ENCODE measurements around the gene MVB12B.

MVB12B gene

DNA sequence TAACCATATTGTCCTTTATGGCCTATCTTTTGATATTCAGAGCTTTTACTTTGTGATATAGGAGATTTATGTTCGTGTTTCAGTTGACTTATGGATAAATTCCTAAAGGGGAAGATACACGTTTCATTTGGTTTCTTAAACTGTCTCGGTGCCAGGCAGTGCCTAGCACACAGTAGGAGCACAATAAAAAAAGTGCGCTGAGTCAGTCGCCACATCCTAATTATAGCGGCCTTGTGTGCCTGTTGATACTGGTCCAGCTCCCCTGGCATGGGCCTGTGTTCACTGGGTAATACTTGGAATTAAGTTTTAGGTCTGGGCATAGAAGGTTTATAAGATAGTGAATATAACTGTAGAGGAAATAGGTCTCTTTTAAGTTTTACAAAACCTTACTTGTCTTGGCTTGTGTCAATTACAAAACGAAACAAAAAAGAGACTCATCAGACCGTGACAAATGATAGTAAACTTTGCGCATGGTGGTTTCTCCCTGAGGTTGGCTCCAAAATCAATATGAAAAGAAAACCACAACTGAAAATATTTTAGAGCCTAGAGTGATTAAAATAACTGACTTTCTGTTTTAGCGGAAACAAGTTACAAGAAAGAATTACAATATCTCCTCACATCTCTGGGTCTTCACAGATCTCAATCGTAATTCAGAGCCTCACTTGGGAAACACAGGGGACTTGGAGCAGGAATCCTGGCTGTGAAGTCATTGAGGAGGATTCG lies 84.8 kb downstream of the MVB12B start:
- DNase-seq, result no peak

DNA sequence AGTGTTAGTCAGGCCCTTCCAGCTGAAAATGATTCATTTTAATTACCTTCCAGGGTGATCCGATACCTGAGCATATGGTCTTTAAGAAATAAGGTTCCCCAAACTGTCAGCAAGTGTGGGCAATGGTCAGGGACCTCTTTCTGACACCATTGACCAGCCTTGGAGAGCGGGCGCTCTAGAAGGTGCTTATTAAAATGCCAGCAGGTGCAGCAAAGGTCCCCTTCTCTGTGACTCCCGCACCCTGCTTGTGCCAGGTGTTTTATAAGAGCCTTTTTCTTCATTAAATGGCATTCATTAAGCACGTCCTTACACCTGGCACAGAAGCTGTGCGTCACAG lies 85.3 kb downstream of the MVB12B start:
- no peak for DNase-seq

DNA sequence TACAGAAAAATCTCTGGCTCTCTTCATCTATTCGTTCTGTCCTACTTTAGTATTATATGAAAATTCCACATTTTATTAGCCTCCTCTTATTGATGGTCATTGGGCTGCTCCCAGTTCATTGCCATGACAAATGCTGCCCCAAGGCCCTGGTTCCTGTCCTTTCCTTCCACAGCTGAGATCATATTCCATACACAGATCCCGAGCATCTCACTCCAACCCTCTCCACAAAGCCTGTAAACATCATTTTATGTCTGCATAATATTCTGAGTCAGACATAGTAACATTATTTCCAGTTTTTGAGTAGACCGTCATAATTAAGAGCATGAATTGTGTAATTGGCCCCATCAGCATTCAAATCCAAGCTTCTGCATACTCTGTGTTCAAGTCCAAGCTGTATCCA lies 86.3 kb downstream of the MVB12B start:
- DNase-seq, result no peak

DNA sequence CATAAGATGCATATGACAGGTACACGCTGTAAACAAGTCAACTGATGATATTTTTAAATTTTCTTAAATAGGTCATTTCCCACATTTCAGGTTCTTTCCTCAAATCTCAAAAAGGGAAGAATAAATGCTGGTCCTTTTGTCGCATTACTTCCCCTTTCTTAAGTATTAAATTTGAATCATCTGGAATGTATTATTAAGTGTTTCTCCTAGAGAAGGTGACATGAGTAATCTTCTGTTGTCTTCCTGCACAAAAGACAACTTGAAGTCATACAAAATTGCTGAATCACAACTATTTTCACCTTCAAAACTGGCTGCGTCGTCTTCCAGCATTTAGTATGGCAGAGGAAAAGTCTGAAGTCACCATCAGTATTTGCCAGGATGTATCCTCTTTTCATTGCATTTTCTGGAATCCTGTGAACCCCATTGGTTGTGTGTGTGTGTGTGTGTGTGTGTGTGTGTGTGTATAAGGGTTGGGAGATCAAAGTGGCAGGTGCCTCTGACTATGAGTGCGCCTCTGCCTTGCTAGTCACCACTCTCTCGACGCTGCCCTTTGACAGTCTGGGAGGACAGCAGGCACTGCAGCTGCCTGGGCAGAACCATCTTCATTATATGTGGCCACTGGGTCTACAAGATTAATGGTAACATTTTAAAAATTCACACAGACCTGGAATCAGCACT lies 86.9 kb downstream of the MVB12B start:
- no peak for DNase-seq

DNA sequence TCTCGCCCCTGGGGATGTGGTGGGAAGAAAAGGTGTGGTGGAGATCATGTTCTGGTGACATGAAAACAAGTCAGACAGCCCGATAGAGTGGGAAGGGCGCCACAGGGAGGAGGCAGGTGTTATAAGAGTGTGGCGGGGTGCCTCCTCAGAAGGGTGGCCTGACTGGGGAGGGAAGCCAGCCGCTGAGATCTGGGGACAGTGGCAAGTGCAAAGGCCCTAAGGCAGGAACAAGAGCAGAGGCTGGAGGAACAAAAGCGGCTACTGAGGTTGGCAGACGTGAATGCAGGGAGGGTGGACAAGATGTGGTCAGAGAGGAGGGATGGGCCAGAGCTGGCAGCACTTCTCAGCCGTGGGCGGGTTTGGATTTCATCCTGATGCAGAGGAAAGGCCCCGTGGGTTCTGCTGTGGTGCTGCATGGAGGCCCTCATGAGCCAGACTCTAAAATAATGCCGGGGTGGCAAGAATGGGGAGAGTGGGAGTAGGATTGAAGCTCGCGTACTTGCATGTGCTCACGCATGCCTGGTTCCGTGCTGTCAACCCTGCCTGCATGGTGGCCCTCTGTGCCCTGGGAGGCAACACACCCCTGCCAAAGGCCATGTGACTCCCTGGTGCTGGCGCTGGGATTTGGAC lies 89.2 kb downstream of the MVB12B start:
- no peak for DNase-seq

DNA sequence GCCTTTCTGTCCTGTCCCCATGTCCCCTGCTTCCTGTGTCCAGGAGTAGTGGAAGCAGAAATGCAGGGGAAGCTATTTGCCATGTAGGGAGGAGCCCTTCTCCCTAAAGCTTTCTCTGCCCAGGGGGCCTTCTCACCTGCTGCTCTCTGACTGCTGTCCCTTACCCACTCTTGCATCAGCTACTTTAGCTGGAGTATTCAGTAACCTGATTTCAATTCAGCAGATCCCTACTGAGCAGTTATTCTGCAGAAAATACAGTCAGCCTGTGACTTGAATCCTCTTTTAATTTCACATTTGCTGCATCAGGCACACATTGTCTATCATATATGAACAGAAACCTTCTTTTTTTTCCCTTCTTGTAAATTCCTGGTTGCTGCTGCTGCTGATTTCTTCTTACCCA lies 90.4 kb downstream of the MVB12B start:
- DNase-seq, result no peak

DNA sequence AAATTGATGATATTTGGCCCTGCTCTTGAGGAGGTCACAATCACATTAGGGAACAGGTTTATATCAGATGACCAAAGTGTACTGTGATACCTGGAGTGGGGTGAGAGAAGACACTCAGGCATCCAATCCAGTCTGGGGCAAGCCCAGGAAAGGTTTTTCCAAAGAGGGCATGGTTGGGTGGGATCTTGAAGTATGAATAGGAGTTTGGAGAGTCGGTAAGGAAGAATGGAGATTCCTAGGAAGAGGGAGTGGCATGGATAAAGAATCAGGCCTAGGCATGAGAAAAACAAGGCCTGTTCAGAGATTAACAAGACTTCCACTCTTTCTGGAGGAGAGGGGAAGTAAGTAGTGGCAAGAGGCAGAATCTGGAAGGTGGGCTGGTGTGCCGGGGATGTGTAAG lies 91.1 kb downstream of the MVB12B start:
- DNase-seq, result no peak

DNA sequence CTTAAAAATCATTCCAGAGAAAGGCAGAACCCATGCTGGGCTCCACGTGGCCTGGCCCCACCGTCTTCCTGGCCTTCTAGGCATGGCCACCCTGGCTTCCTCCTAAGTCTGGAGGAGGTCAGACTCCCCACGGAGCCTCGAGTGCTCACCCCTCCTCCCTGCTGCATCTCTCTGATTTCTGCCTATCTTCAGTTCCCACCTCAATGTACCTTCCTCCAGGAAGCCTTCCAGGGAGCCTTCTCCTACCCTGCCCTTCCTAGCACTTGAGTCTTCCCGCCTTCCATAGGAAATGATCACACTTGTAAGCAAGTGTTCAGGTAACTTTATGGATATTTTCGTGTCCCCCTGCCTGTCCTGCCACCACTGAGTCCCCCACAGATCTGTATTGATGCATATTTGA lies 92.0 kb downstream of the MVB12B start:
- DNase-seq, result no peak

DNA sequence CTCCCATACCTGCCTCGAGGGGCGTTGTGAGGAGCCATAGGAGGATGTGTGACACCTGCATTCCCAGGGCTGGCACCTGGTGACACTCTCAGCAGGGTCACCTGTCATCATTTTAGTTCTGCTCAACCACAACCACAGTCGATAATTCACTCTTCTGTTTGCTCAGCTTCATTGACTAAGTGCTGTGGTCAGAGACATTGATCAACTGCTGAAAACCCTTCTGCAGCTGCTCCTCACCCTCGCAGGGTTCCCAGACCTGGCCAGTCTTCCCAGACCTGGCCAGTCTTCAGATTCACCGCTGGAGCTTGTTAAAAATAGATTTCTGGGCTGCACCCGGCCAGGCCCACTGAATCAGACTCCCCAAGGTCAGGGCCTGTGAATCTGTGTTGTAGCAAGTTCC lies 92.8 kb downstream of the MVB12B start:
- no peak for DNase-seq

DNA sequence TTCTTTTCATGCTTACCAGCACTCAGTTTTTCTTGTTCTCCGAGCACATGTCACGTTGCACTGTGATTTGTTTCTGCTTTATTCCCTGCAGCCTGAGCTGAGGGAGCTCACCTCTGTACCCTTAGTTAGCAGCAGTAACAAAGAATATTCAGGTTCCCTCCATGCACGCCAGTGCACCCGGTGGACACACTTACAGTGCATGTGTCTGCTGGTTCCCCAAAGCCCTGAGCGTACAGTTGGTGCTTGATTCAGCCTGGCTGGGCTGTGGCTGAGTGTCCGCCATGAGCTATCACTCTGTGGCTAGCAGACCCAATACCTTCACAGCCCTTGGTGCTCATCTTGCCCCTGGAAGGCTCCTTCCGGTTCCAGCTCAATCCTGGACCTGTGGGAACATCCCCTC lies 93.5 kb downstream of the MVB12B start:
- DNase-seq, result no peak

DNA sequence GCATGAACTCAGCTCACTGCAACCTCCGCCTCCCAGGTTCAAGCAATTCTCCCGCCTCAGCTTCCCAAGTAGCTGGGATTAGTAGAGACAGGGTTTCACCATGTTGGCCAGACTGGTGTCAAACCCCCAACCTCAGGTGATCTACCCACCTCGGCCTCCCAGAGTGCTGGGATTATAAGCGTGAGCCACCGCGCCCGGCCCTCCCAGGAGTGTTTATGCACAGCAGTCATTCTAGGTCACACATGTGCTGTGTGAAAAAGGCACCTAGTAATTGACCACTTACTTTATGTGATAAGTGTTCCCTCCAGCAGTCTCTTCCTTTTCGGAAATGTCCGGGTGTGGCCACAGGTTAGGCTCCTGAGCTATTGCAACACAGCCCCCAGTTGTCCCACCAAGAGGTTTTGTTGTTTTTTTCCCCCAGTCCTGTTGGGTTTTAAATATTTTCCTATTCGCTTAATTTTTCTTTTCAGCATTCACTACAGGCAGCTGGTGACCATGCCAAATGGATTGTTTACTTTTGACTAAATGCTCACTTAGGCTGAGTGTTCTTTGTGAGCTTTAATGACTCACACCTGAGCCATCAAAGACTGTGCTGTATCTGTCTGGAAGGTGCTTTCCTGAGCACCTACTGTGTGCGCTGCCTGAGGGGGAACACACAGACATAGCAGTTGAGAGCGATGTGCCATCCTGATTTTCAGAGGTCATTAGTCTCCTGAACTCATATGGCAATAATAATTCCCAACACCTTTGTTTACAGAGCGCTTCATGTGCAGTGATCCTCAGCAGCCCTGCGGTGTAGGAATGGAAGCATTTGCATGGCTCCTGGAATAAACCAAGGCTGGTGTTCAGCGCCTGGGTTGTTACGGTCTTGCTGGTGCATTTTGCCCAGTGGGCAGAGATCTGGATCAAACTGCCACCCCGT lies 94.3 kb downstream of the MVB12B start:
- DNase-seq, result no peak

DNA sequence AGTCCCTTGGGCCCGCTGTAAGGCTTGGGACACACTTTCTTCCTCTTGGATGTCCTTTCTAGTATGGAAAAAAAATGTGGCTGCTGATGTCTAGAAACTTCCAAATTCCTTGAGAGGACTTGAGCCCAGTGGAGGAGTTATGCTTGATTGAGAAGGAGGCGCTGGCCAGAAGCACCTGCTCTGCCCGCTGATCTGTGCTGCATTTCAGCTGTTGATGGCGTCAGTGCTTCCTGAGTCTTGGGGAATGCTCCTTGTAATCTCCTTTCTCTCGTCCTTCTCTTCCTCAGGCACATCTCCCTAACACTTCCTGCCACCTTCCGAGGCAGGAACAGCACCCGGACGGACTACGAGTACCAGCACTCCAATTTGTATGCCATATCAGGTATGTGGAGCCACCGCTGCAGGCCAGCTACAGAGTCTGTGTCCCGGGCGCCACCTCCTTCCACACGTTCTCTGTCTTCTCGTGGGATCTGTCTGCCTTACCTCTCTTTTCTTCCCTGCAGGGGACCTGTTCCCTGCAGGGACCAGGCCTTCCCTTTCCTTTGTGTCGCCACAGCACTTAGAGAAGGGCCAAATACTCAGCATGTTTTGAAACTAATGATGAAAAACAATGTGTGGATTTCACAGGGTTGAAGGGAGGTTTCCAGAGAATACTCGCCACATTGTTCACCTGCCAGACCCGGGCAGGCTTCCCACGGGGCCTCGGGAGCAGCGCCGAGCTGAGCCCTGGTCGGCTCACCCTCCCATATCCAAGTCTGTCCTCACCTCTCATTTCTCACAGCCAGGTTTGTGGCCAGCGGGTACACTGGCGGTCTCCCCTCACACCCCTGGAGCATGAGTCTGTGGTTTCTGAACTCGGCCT lies 95.2 kb downstream of the MVB12B start:
- DNase-seq, result no peak

DNA sequence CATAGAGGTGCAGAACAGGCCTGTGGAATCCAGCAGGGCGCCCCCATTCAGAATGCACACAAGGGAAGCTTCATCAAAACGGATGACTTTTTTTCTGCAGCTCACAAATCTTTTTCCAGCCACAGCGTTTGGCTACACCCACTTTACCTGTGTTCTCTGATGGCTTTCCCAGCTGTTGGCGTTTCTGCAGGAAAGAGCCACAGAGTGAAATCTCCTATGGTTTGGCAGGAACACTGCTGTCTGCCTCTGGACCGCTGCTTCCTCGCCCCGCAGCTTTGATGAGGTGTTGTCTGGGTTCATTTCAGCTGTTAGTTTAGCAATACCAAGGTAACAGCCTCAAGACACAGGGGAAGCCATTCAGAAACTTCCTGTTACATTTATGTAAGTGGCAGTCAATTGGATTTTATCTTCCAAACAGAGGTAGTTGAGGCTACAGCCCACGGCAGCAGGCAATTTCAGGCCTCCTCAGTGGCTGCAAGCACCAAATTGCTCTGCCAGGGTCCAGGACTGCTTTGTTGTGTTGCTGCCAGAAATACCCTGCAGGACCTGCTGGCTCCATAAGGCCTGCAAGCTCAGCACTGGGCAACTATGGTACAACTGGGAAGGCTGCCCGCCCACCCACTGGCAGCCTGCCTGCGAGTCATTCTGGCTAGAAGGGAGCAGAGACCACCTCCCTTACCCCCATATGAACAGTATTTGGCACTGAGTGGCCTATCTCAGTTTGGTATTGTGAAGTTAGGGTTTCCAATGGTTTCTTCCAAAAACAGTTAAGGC lies 96.7 kb downstream of the MVB12B start:
- DNase-seq, result no peak

DNA sequence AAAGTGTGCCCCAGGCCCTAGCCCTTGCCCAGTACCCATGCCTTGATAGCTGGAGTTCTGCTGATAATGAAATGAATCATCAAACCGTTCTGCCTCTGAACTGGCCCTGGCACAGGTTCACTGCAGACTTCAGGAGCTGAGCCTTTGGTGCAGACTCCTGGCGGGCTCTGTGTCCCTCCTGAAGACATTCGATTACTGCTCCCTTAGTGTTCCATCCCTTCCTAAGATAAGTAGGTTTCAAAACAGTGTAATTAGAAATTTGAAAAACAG lies 97.2 kb downstream of the MVB12B start:
- DNase-seq, result no peak

DNA sequence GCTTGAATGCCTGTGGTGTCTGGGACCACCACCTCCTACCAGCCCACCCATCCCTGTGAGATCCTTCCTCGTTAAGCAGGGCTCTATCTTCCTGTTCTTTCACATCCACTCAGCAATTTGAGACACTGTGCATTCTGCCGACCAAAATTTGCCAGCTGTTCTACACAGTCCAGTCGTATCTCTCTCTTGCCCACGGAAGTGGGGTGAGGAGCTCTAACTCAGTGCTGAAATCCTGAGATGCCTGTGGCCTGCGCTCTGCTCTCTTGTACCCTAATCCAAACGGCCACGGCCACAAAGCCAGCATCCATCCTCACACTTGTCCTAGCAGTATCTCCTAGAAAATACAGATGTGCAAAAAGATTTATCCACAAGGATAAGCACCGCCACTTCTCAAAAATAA lies 97.9 kb downstream of the MVB12B start:
- DNase-seq, result no peak

DNA sequence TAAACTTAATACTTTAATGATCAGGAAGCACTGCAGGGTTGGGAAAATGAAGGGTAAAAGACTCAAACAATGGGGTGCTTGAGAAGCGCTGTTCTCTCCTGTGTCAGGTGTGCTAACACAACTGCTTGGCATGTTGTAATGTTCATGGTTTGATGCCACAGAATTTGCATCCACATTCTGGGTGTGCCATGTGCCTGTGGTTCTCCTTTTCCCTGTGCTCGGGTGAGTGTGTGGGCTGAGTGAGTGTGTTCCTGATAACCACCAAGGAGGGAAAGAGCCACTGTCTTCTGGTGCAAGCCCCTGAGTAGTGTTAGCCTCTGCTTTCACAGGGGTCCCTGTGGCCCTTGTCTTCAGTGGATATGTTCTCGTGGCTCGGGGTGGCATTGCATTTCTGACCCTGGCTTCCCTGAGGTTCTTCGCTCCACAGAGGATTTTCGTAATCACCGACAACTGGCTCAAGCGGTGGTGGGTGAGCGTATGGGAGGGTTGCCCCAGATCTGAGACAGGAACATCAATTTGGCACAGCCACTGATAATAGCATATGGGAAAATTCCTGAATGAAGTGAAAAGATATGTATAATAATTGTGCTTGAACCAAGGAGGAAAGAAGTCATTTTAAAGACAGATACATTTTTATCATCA lies 102.0 kb downstream of the MVB12B start:
- DNase-seq, result no peak

DNA sequence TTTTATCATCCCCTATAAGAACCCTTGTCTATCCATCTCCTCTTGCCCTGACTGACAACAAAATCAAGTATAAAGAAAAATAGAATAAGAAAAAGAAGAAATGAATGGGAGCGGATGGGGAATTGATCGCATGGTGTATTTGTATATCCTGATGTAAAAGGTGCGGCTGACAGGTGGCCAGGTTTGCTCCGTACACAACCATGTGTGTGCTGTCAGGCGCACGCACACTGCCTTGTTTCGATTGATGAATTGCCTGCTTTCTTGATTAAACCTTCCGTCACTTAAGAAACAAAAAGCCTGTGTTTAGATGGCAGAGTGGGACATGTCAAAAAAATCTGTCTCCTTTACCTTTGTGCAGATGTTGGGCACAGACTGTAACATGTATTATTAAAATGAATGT lies 102.6 kb downstream of the MVB12B start:
- no peak for DNase-seq

DNA sequence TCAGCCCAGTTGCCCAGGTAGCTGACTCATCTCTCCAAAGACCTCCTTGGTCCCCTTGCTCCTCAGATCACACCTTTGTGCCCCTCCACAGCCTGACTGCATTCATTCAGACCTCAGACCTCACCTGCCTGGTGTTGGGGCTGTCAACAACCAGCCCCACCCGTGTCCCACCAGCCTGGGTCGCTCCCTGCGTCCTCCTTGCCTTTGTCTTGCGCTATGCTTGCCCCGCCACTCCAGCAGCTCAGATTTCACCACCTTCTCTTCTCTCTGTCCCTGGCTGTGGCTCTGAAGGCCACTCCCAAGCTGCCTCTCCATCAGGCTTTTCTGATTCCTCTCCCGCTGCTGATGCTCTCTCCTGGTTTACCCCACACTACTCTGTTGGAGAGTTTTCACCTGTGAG lies 103.5 kb downstream of the MVB12B start:
- DNase-seq, result no peak

DNA sequence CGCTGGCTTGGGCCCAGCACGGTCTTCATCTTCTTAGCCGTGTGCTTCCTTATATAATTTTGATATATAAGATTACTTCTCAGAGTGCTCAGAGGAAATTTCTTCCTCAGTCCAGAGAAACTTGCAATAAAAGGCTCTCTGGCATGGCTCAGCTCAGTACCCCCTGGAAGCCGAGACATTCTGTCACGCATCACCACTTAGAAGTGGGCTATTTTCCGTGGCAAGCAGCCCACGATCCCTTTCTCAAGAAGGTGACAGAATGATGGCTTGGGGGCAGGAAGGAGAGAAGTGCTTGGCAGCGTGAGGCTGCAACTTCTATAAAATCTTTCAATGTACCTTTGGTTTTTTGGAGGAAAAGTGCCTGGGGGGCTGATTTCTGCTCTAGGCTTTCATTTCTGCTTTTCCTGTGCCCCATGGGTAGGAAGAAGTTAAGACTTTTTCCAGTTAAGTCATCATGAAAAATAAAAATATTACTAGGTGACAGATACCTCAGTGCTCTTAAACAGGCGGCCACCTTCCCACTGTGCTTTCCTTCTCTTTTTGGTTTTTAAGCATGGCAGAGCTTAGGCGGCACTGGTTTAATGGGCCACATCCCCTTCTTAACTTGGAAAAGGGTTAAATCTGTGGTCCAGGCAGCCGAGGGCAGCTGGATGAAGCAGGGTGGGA lies 104.6 kb downstream of the MVB12B start:
- DNase-seq, result no peak

DNA sequence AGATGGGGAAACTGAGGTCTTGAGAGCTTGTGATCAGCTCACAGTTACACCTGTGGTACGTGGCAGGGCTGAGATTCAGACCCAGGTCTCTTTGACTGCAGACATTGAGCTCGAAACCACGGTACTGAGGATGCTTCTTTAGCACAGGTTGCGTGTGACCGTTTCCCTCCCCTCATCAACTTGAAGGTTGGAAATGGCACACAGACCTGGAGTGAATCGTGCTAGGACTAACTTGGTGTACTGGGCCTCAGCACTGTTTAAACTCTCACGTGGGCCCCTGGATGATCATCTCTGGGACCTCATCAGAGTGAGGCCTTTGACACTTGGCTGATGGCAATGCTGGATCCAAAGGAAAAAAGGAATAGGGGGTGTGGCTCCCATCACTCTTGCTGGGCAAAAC lies 106.0 kb downstream of the MVB12B start:
- DNase-seq, result no peak

DNA sequence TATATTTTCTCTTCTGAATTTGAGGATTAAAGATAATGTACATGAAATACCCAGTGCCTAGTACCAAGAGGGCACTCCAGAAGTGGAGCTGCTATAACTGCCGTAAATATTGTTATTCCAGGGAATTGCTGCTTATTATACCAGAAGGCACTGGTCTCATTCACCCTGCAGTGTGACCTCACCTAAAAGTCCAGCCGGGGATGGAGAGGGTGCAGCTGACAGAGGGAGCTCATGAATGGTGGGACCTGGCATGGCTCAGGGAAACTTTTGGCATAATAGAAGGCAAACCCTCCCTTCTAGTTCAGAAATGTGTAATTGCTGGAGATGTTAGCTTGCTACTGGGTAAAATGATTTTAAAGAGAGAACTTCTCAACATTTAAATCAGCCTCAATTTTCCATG lies 108.5 kb downstream of the MVB12B start:
- DNase-seq, result no peak
